Measurements from ENCODE around the gene SPTB.

Gene SPTB

DNA sequence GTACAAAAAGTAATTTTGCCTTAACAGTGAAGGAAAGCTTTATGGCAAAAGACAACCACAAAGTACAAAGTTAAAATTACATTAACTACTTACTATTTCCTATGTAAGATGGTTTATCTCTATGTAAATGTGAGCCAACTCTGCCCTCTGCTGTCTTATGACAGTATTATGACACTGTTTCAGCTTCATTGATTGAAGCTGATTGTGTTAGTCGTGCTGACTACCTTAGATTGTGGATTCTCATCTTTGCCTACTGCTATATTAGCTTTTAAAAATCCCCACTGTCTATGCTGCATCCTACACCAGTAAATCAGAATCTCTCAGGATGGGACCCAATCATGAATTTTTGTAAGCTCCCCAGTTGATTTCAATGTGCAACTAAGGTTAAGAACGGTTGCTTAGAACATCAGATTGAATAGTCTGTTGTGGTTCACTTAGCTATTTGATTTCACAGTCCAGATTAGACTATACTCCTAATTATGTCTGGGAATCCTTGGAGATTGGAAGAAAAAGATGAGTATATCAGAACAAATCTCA, 12.2 kb upstream of the SPTB start:
- DNase-seq (ENCODE audit: low read depth, low spot score), result peak; percentile 79
- TF ChIP-seq, protein P1, sequence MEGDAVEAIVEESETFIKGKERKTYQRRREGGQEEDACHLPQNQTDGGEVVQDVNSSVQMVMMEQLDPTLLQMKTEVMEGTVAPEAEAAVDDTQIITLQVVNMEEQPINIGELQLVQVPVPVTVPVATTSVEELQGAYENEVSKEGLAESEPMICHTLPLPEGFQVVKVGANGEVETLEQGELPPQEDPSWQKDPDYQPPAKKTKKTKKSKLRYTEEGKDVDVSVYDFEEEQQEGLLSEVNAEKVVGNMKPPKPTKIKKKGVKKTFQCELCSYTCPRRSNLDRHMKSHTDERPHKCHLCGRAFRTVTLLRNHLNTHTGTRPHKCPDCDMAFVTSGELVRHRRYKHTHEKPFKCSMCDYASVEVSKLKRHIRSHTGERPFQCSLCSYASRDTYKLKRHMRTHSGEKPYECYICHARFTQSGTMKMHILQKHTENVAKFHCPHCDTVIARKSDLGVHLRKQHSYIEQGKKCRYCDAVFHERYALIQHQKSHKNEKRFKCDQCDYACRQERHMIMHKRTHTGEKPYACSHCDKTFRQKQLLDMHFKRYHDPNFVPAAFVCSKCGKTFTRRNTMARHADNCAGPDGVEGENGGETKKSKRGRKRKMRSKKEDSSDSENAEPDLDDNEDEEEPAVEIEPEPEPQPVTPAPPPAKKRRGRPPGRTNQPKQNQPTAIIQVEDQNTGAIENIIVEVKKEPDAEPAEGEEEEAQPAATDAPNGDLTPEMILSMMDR (IDR thresholded peaks at IDR 0.05; ENCODE audit: low read depth, low read length), result peak; percentile 55
- in situ Hi-C loops (cut with HindIII; ENCODE audit: low sequenced_read_pairs), result loop anchor here (25.0 kb wide), 1 partner anchor 105 kb away; no protein-coding TSS in a partner anchor
- H3K4me3 ChIP-seq (ENCODE audit: low read depth, low read length), result no peak overlapping the region

DNA sequence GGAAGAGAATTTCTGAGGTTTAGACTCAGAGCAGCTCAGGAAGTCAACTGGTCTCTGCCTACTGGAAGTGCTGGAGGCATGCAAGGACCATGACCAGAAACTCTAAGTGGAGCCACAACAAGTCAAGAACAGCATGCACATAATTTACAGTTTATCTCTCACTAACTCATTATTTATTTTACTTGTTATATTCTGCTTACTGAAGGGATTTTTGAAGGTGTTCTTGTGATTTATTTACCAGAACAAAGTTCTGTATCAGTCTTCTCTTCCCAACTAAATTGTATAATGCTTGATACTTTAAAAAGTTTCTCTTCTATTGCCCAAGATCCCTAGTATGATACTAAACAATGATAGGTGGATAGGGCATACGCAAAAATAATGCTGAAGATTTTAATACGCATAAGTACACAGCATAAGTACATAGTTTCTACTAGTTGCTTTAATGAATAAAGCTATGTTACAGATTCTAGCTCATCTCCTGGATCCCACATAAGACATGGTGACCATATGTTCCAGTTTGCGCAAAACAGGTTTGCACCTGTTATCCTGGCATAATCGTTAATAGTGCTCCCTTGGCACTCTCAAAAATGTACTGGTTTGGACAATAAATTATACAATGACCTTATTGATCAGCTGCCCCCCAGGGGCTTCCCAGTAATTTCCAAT, 11.6 kb upstream of the SPTB start:
- no peak for DNase-seq (ENCODE audit: low read depth, low spot score)
- H3K4me3 ChIP-seq (ENCODE audit: low read depth, low read length), result no peak overlapping the region
- TF ChIP-seq, protein P1 (IDR thresholded peaks at IDR 0.05; ENCODE audit: low read depth, low read length), result no peak
- in situ Hi-C loops (cut with HindIII; ENCODE audit: low sequenced_read_pairs), result loop anchor here (25.0 kb wide), 1 partner anchor 104 kb away; no protein-coding TSS in a partner anchor

DNA sequence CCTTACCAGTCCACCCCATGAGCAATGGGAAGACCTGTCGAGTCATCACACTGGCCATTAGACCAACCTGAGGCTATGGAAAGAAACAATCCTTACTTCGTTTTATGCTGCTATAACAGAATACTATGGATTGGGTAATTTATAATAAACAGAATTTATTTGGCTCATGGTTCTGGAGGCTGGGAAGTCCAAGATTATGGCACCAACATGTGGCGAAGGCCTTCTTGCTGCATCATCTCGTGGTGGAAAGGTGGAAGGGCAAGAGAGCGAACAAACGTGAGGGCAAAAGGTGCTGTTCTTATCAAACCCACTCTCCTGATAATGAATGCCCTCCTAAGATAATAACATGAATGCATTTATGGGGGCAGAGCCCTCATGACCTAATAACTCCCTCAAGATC, 9.6 kb upstream of the SPTB start:
- no peak for DNase-seq (ENCODE audit: low read depth, low spot score)
- in situ Hi-C loops (cut with HindIII; ENCODE audit: low sequenced_read_pairs), result loop anchor here (25.0 kb wide), 1 partner anchor 102 kb away; no protein-coding TSS in a partner anchor
- TF ChIP-seq, protein P1 (IDR thresholded peaks at IDR 0.05; ENCODE audit: low read depth, low read length), result no peak
- no peak overlapping the region for H3K4me3 ChIP-seq (ENCODE audit: low read depth, low read length)

DNA sequence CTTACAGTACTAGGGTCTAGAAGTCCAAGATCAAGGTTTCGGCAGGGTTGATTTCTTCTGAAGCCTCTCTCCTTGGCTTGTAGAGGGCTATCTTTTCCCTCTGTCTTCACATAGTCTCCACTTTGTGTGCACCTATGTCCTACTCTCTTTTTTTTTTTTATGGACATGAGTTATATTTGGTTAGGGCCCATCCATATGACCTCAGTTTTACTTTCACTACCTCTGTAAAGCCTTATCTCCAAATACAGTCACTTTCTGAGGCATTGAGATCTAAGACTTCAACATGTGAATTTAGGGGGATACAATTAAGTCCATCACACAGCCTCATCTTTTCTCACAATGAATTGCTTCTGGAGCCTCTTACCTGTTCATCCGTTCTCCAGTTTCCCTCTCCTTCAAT, 5.9 kb upstream of the SPTB start:
- DNase-seq (ENCODE audit: low read depth, low spot score), result no peak
- TF ChIP-seq, protein P1 (IDR thresholded peaks at IDR 0.05; ENCODE audit: low read depth, low read length), result no peak
- in situ Hi-C loops (cut with HindIII; ENCODE audit: low sequenced_read_pairs), result loop anchor here (25.0 kb wide), 1 partner anchor 98 kb away; no protein-coding TSS in a partner anchor

DNA sequence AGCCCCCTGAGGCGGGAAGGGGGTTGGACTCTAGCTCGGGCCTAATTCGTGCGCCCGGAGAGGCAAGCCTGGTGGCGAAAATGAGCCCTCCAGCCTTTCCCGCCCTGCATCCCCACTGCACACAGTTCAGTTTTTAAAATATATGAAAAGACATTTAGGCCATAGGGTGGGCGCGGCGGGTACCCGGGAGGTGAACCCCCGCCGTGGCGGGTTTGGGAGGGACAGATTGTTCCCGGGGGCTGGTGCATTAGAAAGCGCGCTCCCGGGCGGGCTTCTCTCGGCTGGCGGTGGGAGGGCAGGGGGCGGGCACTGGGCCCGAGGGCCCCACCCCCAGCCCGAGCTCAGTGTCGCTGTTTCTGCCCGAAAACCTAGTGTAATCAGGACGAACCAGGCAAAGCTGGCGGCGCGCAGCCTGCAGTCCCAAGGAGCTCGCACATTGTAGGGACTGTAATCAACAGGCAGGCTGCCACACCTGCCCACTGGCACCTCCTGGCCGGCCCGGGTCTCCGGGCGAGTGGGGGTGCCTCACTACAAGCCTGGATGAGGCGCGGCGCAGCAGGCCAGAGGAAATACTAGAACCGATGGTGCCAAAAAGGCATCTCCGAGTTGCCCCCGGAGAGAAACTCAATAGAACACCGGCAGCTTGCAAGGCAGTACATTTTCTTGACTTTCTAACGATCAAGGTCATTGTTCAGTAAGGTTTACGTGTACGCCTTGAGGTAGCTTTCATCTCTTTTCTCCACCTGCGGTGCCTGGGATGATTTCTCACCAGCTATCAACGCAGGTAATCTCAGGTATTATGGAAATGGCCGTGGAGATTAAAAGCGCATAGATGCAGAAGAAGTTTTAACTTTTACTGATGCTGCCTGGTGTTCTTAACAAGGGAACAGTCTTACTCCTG, 764 bp upstream of the SPTB start:
- in situ Hi-C loops (cut with HindIII; ENCODE audit: low sequenced_read_pairs), result loop anchor here (25.0 kb wide), 1 partner anchor 93 kb away; no protein-coding TSS in a partner anchor
- TF ChIP-seq, protein P1 (IDR thresholded peaks at IDR 0.05; ENCODE audit: low read depth, low read length), result no peak
- peak overlapping the region; percentile 30 for H3K4me3 ChIP-seq (ENCODE audit: low read depth, low read length)
- DNase-seq (ENCODE audit: low read depth, low spot score), result no peak

More for the DNA sequence above, 5.9 kb upstream of the SPTB start:
- H3K4me3 ChIP-seq (ENCODE audit: low read depth, low read length), result no peak overlapping the region

Data from astrocyte of the spinal cord (primary cell).